ENCODE results near the gene STC2. TPM values are rescaled to one million over a fixed set of nuclear protein-coding genes. Genes with fewer than 3 reads are reported as not detected.

STC2 gene
- total RNA-seq, 3 donors from 2014 or later (not counting 1 experiment from before 2014, with no cell fraction given): not detected

GRCh38 chr5:173278172-173278571 lies 50.0 kb downstream of the STC2 start:
- intact Hi-C loops (cut with micrococcal nuclease): no loop called here
- Histone ChIP-seq H3K27ac (ENCODE audit: low read length) (no peak overlapping the region), H3K27me3 (ENCODE audit: control insufficient read depth, insufficient read depth, low read length) (peaks cover 6% of the 10 kb centered on the region), H3K36me3 (ENCODE audit: control insufficient read depth, insufficient read depth, low read length) (no peaks in the 10 kb centered on the region), H3K4me3 (ENCODE audit: low read length) (no peak overlapping the region), H3K4me1 (ENCODE audit: control insufficient read depth, insufficient read depth, low read length) (no peaks in the 10 kb centered on the region), H3K9me3 (ENCODE audit: control insufficient read depth, insufficient read depth, low read length) (no peaks in the 10 kb centered on the region)
- DNase-seq (no peak), ATAC-seq (no peak)
- H3K4me3 Mint-ChIP-seq: no peak overlapping the region
- H3K27ac Mint-ChIP-seq: no peak overlapping the region
- TF ChIP-seq, protein P1, sequence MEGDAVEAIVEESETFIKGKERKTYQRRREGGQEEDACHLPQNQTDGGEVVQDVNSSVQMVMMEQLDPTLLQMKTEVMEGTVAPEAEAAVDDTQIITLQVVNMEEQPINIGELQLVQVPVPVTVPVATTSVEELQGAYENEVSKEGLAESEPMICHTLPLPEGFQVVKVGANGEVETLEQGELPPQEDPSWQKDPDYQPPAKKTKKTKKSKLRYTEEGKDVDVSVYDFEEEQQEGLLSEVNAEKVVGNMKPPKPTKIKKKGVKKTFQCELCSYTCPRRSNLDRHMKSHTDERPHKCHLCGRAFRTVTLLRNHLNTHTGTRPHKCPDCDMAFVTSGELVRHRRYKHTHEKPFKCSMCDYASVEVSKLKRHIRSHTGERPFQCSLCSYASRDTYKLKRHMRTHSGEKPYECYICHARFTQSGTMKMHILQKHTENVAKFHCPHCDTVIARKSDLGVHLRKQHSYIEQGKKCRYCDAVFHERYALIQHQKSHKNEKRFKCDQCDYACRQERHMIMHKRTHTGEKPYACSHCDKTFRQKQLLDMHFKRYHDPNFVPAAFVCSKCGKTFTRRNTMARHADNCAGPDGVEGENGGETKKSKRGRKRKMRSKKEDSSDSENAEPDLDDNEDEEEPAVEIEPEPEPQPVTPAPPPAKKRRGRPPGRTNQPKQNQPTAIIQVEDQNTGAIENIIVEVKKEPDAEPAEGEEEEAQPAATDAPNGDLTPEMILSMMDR (IDR thresholded peaks at IDR 0.05): no peak
- H3K4me1 Mint-ChIP-seq: no peaks in the 10 kb centered on the region
- 78% methylated on average over 9 of the region's 9 CpGs for WGBS (ENCODE audit: insufficient coverage)
- H3K27me3 Mint-ChIP-seq (ENCODE audit: low read depth in 2 of 2): peaks cover 28 to 34% of the 10 kb centered on the region in 2 donors
- no peaks in the 10 kb centered on the region for H3K9me3 Mint-ChIP-seq
- H3K36me3 Mint-ChIP-seq: no peaks in the 10 kb centered on the region

- no peak overlapping the region for H3K27ac ChIP-seq (ENCODE audit: low read length)
- no peaks in the 10 kb centered on the region for H3K4me1 ChIP-seq (ENCODE audit: control insufficient read depth, insufficient read depth, low read length)
- H3K9me3 ChIP-seq (ENCODE audit: control insufficient read depth, insufficient read depth, low read length): no peaks in the 10 kb centered on the region
- H3K4me3 Mint-ChIP-seq: no peak overlapping the region
- ATAC-seq (no peak), DNase-seq (no peak)
- no peaks in the 10 kb centered on the region for H3K9me3 Mint-ChIP-seq
- no peak overlapping the region for H3K4me3 ChIP-seq (ENCODE audit: low read length)
- WGBS (ENCODE audit: insufficient coverage): no CpG with 5 or more reads among the region's 1 CpG
- no peaks in the 10 kb centered on the region for H3K36me3 Mint-ChIP-seq
- H3K27me3 ChIP-seq (ENCODE audit: control insufficient read depth, insufficient read depth, low read length): no peaks in the 10 kb centered on the region
- no peak overlapping the region for H3K27ac Mint-ChIP-seq
- H3K36me3 ChIP-seq (ENCODE audit: control insufficient read depth, insufficient read depth, low read length): no peaks in the 10 kb centered on the region
- peaks cover 18 to 24% of the 10 kb centered on the region in 2 donors for H3K27me3 Mint-ChIP-seq (ENCODE audit: low read depth in 2 of 2)
- TF ChIP-seq, protein P1 (IDR thresholded peaks at IDR 0.05): no peak
- no peaks in the 10 kb centered on the region for H3K4me1 Mint-ChIP-seq
- intact Hi-C loops (cut with micrococcal nuclease): no loop called here
These were observed 53.4 kb downstream of the STC2 start for GRCh38 chr5:173274771-173275170.

GRCh38 chr5:173271419-173271818 lies 56.8 kb downstream of the STC2 start:
- no peaks in the 10 kb centered on the region for H3K9me3 ChIP-seq (ENCODE audit: control insufficient read depth, insufficient read depth, low read length)
- no peak overlapping the region for H3K4me3 ChIP-seq (ENCODE audit: low read length)
- DNase-seq (no peak), ATAC-seq (no peak)
- H3K27me3 ChIP-seq (ENCODE audit: control insufficient read depth, insufficient read depth, low read length): no peaks in the 10 kb centered on the region
- TF ChIP-seq, protein P1 (IDR thresholded peaks at IDR 0.05): no peak
- WGBS (ENCODE audit: insufficient coverage): 54% methylated on average over 10 of the region's 10 CpGs
- H3K9me3 Mint-ChIP-seq: no peaks in the 10 kb centered on the region
- no peaks in the 10 kb centered on the region for H3K36me3 Mint-ChIP-seq
- H3K4me3 Mint-ChIP-seq: no peak overlapping the region
- H3K4me1 Mint-ChIP-seq: no peaks in the 10 kb centered on the region
- H3K36me3 ChIP-seq (ENCODE audit: control insufficient read depth, insufficient read depth, low read length): no peaks in the 10 kb centered on the region
- H3K27ac ChIP-seq (ENCODE audit: low read length): no peak overlapping the region
- no peaks in the 10 kb centered on the region for H3K4me1 ChIP-seq (ENCODE audit: control insufficient read depth, insufficient read depth, low read length)
- peaks cover 17 to 40% of the 10 kb centered on the region in 2 donors for H3K27me3 Mint-ChIP-seq (ENCODE audit: low read depth in 2 of 2)
- H3K27ac Mint-ChIP-seq: no peak overlapping the region
- intact Hi-C loops (cut with micrococcal nuclease): no loop called here

GRCh38 chr5:173268750-173269432 lies 59.3 kb downstream of the STC2 start:
- H3K9me3 Mint-ChIP-seq: no peaks in the 10 kb centered on the region
- ATAC-seq (no peak), DNase-seq (no peak)
- no peak overlapping the region for H3K4me3 Mint-ChIP-seq
- Histone ChIP-seq H3K27me3 (ENCODE audit: control insufficient read depth, insufficient read depth, low read length) (no peaks in the 10 kb centered on the region), H3K36me3 (ENCODE audit: control insufficient read depth, insufficient read depth, low read length) (no peaks in the 10 kb centered on the region), H3K27ac (ENCODE audit: low read length) (no peak overlapping the region), H3K9me3 (ENCODE audit: control insufficient read depth, insufficient read depth, low read length) (no peaks in the 10 kb centered on the region), H3K4me1 (ENCODE audit: control insufficient read depth, insufficient read depth, low read length) (no peaks in the 10 kb centered on the region), H3K4me3 (ENCODE audit: low read length) (no peak overlapping the region)
- H3K27me3 Mint-ChIP-seq (ENCODE audit: low read depth in 2 of 2): peaks cover 13 to 41% of the 10 kb centered on the region in 2 donors
- TF ChIP-seq, protein P1 (IDR thresholded peaks at IDR 0.05): no peak
- no peak overlapping the region for H3K27ac Mint-ChIP-seq
- WGBS (ENCODE audit: insufficient coverage): 84% methylated on average over 14 of the region's 14 CpGs
- intact Hi-C loops (cut with micrococcal nuclease): no loop called here
- H3K36me3 Mint-ChIP-seq: no peaks in the 10 kb centered on the region
- H3K4me1 Mint-ChIP-seq: no peaks in the 10 kb centered on the region
